ENCODE results near the gene GABPA. TPM values are rescaled to one million over a fixed set of nuclear protein-coding genes. Genes with fewer than 3 reads are reported as not detected.

The GABPA gene
- 29.3 and 33.8 TPM in 2 replicates for total RNA-seq

DNA sequence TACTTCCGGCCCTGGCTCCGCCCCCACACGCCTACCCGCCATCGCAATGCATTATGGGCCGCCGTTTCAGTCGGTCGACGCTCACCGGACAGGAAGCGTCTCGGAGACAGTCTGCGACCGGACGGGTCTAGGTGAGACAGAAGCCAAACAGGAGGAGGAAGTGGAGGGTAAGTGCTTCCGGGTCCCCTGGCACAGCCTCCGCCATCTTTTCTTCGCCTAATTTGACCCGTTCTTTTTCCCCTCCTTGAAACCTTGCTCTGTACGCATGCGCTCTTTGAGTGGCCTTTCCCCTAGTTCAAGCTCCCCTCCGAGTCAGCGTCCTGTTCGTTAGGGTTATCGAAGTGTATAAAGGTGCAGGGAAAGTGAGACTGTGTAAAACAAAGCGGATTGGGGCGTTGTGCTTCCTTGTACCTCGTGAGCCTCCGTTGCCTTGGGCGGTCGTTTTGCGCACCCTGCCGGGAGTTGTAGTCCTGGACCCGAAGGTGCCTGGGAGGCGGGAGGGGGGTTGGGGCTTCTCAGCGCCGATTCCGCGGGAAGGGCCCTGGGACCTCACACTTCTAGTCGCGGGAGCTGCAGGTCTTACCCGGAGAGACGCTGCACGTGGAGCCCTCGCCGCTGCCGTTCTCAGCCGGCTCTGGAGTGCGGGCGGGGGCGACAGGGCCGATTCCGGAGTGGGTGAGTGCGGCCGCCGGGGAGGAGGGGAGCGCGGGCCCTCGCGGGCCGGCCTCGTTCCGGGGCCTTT lies at the start of gene GABPA, which contains the start of gene ATP5PF:
TSS of gene GABPA (plus strand) at position 69 of the 742 bp plus-strand sequence. CDS start 6,627 bp downstream, outside the sequence.
TSS of gene ATP5PF (minus strand) at position 1 of the 742 bp plus-strand sequence. CDS start 5,110 bp downstream, outside the sequence.

Other genes with a start within 250 kb of the GABPA start
- gene MRPL39, start 127.5 kb upstream of the GABPA start, total RNA-seq, result 25.9 and 49.5 TPM in 2 replicates
- gene JAM2, start 95.7 kb upstream of the GABPA start, total RNA-seq, result under 0.01 and 2.0 TPM in 2 replicates
- gene ATP5PF, start 68 bp upstream of the GABPA start, total RNA-seq, result 36.9 and 68.1 TPM in 2 replicates